Activated CD4-positive, CD25-positive, alpha-beta regulatory T cell treated with anti-CD3 and anti-CD28 coated beads, Interleukin-2, amount 50 U/mL, for 24 hours (primary cell): ENCODE data around the gene KIZ.

Experiments used
- ATAC-seq, 2 donors: fragments of 150-1000 bp; cut with Tn5 transposase; one replicate each; pipeline ENCODE4 v1.10.0; 2021; ENCODE audit warnings: mild to moderate bottlenecking in 1 of 2, moderate library complexity in 1 of 2

The KIZ gene

DNA sequence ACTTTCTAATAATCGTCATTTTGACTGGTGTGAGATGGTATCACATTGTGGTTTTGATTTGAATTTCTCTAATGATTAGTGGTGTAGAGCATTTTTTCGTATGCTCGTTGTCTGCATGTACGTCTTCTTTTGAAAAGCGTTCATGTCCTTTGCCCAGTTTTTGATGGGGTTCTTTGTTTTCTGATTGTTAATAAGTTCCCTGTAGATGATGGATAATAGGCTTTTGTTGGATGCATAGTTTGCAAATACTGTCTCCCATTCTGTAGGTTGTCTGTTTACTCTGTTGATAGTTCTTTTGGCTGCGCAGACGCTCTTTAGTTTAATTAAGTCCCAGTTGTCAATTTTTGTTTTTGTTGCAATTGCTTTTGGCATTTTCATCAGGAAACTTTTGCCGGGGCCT, 144.9 kb downstream of the KIZ start:
- no peak for ATAC-seq

GRCh38 chr20:21272279-21272678, 146.4 kb downstream of the KIZ start:
- ATAC-seq = no peak

GRCh38 chr20:21272679-21273078, 146.8 kb downstream of the KIZ start:
- no peak for ATAC-seq

GRCh38 chr20:21273755-21274386, 148.0 kb downstream of the KIZ start:
- no peak for ATAC-seq

GRCh38 chr20:21278829-21279228, 152.9 kb downstream of the KIZ start:
- ATAC-seq = no peak

GRCh38 chr20:21279706-21280521, 154.0 kb downstream of the KIZ start:
- ATAC-seq = no peak

- no peak for ATAC-seq
These were observed 154.7 kb downstream of the KIZ start for GRCh38 chr20:21280522-21281016.

DNA sequence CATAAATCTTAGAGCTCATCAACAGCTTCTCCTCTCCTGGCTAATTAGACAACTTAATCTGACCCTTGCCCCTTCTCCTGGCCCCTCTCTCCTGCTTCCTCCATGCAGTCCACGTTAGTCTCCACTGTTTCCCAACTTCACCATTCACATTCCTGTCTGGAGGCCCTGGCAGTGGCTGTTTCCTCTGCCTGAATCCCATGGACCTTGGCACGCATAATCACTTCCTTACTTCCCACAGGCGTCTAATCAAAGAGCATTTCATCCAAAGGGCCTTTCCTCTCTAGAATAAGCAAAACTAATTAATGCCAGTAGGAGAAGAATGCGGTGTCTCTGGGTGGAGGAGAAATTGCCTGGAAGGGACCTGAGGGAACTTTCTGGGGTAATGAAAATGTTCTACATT, 160.9 kb downstream of the KIZ start:
- ATAC-seq = no peak

DNA sequence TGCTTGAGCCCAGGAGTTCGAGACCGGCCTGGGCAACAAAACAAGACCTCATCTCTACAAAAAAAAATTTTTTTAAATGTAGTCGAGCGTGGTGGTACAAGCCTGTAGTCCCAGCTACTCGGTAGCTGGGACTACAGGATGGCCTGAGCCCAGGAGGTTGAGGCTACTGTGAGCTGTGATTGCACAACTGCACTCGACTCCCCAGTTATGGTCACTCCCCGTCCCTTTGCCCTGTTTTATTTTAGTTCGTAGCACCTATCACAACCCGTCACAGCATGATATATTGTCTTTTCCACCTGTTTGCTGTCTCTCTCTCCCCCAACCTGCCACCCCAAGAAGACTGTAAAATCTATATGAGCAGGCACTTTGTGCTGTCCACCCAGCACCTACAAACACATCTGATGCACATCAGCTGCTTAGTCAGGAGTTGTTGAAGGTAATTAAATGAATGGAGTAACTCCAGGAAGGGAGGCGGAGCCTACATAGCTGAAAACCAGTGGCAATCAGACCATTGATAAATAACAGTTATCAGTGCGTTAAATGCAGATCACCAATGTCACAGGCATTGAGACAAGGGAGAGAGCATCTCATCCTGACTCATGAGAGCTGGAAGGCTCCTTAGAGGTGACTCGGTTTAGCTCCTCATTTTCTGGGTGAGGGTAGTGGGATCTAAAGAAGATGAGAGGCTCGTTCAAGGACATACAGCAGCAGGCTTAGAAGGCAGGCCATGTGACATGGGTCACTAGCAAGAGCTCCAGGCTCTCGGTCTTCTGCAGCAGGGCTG, 162.9 kb downstream of the KIZ start:
- no peak for ATAC-seq

DNA sequence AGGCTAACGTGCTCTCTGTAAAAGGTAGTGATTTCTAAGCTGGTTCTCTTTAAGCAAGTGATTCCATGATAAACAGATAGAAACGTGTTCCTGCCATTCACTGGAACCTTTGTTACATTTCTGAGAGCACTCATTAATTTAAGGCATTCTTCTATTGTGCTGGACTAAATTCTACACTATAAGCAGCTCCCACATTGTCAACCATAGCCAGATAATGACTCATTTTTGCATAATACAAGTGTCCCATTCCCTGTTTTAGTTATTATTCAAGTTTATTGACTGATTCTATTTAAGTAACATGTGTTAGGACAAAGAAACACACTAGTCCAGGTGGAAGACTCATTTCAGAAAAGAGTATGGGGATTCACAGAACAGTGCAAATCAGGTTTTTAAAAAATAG, 163.8 kb downstream of the KIZ start:
- ATAC-seq = no peak

GRCh38 chr20:21291026-21291425, 165.1 kb downstream of the KIZ start:
- ATAC-seq = no peak

DNA sequence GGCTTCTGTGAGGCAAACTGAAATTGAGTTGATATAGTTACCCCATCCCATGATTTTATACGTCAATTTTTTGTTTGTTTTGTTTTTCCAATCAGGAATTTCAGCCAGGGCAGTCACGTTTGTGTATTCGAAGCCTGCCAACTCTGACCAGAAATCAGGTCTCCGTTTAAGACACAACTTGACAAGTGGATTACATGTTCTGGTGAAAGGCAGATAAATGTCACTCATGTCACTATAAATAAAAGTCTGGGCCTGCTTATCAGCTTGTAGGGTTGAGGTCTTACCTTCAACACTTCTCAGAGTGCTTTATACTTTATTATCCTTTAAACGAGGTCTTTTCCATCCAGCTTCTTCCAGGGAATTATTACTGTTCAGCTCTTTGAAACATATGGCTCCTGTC, 168.9 kb downstream of the KIZ start:
- ATAC-seq = no peak
